SKM-1 (cell line): ENCODE results near the gene FGR.

ENCODE experiments used
- DNase-seq: peaks from one replicate; lab custom pipeline; 2025; ENCODE audit not compliant: unreplicated experiment; lab: John Stamatoyannopoulos, UW

FGR gene

DNA sequence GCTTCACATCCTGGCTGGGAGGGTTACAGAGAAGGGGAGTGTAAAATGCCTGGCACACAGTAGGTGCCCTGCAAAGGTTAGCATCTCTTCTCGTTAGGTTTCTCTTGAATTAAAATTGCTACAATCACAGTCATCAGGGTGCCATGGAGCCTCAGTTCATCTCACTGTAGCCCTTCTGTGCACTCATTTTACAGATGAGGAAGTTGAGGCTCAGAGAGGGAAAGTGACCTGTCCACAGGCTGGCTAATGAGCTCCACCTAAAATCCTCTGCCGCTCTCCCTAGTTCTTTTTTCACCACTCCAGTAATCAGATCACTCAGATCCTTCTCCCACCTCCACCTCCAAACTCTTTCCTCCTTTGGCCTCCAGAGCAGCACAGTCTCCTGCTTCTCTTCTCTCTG is 17.6 kb downstream of the FGR start:
- DNase-seq = no peak

DNA sequence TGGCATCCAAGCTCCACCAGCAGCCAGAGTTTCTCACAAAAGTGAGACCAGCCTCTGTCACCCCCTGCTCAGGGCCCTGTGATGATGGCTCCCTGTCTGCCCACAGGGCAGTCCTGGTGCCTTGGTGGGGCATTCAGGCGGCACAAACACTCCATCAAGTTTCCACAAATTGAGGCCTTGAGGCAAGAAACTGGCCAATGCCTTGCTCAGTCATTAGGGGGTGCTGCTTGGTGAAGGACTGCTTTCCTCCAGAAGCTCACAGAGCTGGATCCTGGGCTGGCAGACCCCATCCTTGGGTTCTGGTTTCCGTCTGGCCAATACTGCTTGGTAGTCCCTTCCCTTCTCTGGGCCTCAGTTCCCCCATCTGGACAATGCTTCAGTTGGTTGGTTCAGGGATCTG is 18.5 kb downstream of the FGR start:
- DNase-seq = no peak

DNA sequence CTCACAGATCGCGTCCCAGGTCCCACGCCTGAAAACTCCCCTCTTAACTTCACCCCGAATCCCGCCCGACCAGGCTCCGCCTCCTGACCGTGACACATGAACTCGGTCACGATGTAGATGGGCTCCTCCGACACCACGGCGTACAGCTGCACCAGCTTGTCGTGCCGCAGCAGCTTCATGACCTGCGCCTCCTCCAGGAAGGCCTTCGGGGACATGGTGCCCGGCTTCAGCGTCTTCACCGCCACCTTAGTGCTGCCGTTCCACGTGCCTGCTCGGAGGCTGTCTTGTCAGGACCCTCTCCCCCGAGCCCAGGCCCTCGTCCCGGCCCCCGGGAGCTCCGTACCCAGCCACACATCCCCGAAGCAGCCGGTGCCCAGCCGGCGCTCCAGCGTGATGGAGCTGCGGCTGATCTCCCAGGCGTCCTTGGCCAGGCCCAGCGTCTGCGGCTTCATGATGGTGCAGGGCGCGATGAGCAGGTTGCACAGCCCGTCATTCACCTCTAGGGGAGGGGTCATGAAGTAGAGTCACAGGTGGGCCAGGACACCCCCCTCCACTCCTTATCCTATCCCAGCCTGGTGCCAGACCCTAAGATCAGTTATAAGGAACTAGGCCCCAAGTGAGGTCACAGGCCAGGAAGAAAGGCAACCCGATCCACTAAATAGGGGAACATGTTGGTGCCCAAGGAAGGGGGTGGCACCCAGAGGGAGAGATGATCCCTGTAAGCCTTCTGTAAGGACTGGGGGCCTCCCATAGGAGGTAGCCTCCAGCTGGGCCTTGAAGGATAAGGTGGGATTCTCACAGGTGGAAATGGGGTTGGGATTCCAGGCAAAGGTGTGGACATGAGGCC is 19.4 kb downstream of the FGR start:
- DNase-seq = no peak

GRCh38 chr1:27614625-27615344 is 20.2 kb downstream of the FGR start:
- no peak for DNase-seq

GRCh38 chr1:27614043-27614624 is 20.9 kb downstream of the FGR start:
- no peak for DNase-seq

DNA sequence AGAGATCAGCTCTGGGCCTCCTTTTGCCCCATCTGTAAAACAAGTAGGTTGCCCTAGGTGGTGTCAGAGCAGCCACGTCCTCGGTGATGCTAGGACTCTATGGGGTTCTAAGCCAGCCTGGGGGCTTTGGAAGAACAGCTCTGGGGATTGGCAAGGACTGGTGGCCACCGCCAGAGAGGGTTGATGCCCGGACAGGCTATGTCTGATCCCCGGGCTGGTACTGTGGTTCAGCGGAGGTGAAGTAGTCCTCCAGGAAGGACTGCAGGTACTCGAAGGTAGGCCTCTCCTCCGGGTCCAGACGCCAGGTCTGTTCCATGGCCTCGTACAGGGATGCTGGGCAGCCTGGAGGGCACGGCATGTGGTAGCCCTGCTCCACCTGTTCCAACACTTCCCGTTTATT is 22.3 kb downstream of the FGR start:
- DNase-seq = no peak

- no peak for DNase-seq
These were observed 23.5 kb downstream of the FGR start for GRCh38 chr1:27611450-27611849.

DNA sequence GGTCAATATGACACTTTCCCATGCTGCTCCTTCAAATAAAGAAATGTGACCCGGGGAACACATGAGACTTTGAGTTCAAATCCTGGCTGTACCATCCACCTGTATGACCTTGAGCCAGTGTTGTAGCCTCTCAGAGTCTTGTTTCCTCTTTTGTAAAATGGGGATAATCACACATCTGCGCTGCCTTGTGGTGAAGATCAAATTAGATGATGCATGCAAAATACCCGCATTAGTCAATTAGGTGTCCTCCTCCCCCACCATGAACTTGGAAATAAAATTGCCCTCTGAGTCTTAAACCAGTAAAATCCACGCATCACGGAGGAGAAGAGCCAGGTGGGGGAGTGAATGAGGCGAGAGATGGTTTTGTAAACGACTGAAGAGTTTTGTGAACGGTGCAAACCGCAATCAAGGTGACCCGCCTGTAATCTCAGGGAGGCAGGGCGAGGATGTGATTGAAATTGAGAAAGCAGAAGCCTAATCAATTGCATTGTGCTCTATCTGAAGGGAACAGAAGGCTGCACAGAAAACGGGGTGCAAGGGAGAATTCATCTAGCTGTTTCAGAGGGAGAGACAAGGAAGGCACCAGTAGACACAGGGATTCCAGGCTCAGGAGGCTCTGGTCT is 25.3 kb downstream of the FGR start:
- no peak for DNase-seq

DNA sequence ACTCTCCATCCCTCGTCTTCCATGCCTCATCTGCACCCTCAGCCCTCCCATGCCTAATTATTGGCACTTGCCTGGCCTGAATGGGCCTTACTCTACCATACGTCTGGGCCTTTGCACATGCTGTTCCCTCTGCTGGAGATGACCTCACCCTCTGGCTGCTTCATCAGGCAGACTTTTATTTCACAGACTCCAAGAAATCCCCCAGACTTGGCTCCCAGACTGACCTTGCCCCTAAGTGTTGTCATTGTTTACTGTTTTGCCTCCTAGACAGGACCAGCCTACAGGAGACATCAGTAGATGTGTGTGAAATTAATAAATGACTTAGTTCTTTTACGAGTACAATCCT is 25.8 kb downstream of the FGR start:
- DNase-seq = no peak

- DNase-seq = no peak
These were observed 27.7 kb downstream of the FGR start for GRCh38 chr1:27607239-27607804.

DNA sequence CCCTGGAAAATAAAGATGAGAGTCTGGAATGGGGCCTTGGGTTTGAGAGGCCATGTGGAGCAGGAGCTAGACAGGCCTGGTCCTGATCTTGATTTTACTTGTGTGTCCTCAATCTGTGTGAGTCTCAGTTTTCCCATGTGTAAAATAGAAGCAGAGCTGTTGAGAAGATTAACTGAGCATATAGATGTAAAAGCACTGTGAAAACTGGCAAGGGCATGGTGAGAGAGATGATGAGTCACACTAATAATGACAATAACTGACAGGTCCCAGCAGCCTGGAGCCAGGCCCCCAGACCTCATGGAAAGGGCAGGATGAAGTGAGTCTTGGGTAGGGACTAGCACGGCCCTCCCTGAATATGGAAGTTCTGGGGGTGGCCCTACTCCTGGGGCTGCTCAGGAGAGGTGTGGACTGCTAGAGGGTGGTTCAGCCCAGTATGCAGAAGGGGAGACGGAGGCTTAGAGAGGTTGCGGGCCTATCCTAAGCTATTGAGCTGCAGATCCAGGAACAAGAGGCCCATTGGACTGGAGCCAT is 28.2 kb downstream of the FGR start:
- no peak for DNase-seq

GRCh38 chr1:27605796-27606707 is 28.9 kb downstream of the FGR start:
- no peak for DNase-seq

- no peak for DNase-seq
These were observed 29.7 kb downstream of the FGR start for GRCh38 chr1:27605300-27605766.

GRCh38 chr1:27604579-27605299 is 30.2 kb downstream of the FGR start:
- no peak for DNase-seq

DNA sequence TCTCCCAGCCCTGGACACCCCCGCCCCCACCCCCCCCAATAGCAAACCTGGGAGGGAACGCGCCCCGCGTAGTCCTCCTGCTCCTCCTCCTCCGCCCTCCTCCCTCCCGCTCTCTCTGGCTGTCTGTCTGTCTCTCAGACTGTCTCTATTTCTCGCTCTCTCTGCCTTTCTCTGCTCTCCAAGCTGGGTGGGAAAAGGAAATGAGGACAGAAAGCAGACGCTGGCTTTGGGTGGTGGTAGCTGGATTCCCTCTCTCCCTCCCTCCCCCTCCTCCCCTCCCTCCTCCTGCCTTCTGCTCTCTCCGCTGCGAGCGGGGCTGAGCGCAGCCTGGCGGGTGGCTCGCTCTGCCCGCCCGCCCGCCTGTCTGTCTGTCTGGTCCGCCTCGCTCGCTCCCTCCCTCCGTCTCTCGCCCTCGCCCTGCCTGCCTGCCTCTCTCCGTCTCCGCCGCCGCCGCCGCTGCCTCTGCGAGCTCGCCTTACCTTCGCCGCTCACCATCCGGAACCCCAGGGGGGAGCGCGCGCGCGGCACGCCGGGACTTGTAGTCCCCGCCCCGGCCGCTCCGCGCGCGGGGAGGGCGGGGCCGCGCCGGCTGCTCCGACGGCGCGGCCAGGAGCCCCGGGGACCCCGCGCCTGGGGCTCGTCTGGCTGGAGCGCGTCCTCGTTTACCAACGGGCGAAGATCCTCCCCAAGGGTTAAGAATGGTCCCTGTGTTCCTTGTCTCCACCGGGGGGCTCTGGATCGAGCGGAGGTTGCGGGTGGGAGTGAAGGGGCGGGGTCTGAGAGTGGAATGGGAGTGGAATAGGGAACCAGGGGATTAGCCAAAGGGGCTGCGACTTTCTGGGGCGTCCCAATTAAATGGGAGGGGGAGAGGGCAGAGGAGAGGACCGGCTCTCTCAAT is 31.1 kb downstream of the FGR start, which contains the start of gene AHDC1:
AHDC1 (minus strand) TSS at position 464 of the 898 bp plus-strand sequence. CDS start 52,029 bp downstream, outside the sequence.
- peak; percentile 58 for DNase-seq

DNA sequence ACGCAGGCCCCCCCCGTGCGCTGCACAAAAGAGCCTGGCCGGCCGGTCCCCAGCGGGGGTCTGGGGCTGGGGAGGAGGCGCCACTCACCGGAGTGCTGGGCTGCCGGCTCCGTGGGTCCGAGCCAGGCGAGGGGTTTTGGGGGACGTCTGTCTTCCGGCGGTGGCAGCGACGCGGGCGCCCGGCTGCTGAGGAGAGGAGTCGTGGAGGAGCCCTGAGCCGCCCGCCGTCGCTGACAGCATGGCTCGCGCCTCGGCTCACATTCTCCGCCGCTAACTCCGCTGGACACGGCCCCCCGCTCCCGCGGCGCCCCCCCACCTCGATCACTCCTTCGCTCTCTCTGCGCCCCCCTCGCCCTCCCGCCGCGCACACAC is 31.7 kb downstream of the FGR start:
- no peak for DNase-seq

GRCh38 chr1:27602462-27603308 is 32.3 kb downstream of the FGR start:
- DNase-seq = no peak
